PFSK-1 (cell line): ENCODE results near the gene KLK2.

Source experiments
- POLR2AphosphoS5 ChIP-seq: IDR thresholded peaks from 2 replicates; pipeline ENCODE4 v1.6.1; 2012; ENCODE audit warnings: low read depth, mild to moderate bottlenecking, control low read depth, low read length, moderate library complexity
- REST ChIP-seq, 2 experiments: IDR thresholded peaks; 2 replicates each; pipeline versions ENCODE4 v1.6.1 to v1.8.0; 2011 to 2012; ENCODE audit warnings: low read depth in 2 of 2, low read length in 2 of 2, control low read depth in 1 of 2, inconsistent platforms in 1 of 2, mild to moderate bottlenecking in 1 of 2, moderate library complexity in 1 of 2; ENCODE audit not compliant: insufficient read depth in 1 of 2
- TAF1 ChIP-seq: IDR thresholded peaks from 2 replicates; pipeline ENCODE4 v1.6.1; 2012; ENCODE audit warnings: low read length, control low read depth, borderline replicate concordance; ENCODE audit not compliant: insufficient read depth

GRCh38 chr19:50844296-50844935, 28.8 kb upstream of the KLK2 start:
- no peak for TF ChIP-seq TAF1
- TF ChIP-seq REST (IDR thresholded peaks at IDR 0.05; ENCODE audit: insufficient read depth in 1 of 2, low read depth in 2 of 2, low read length in 2 of 2), result no peak
- no peak for TF ChIP-seq POLR2AphosphoS5
